ENCODE data around the gene B4GALNT2. TPM values are rescaled to one million over a fixed set of nuclear protein-coding genes. Genes with fewer than 3 reads are reported as not detected.
"Not testable (repeated sequence)": the region's sequence is repeated elsewhere in the genome, so short reads cannot be mapped to it uniquely, and the experiment has no call there.

The B4GALNT2 gene
- polyA plus RNA-seq, 2 of the 4 experiments (the other 2 are of a cell fraction), result 0.36 to 0.49 TPM

- TF ChIP-seq HES2 (IDR thresholded peaks at IDR 0.05), result no peak
- TF ChIP-seq EHMT2 (IDR thresholded peaks at IDR 0.05; ENCODE audit: low read depth), result no peak
- TF ChIP-seq, protein P1, sequence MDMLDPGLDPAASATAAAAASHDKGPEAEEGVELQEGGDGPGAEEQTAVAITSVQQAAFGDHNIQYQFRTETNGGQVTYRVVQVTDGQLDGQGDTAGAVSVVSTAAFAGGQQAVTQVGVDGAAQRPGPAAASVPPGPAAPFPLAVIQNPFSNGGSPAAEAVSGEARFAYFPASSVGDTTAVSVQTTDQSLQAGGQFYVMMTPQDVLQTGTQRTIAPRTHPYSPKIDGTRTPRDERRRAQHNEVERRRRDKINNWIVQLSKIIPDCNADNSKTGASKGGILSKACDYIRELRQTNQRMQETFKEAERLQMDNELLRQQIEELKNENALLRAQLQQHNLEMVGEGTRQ (IDR thresholded peaks at IDR 0.05), result no peak
- no peak for TF ChIP-seq MAZ (IDR thresholded peaks at IDR 0.05; ENCODE audit: borderline replicate concordance, low read depth, low read length)
- no peak for TF ChIP-seq ELK1 (IDR thresholded peaks at IDR 0.05; ENCODE audit: low read depth, low read length)
These were observed 50.8 kb downstream of the B4GALNT2 start (continued) for GRCh38 chr17:49183341-49183740.

GRCh38 chr17:49183801-49184200 lies 51.2 kb downstream of the B4GALNT2 start:
- H3K9me3 ChIP-seq, result peaks cover 13% of the 10 kb centered on the region
- no peak overlapping the region for H3K27ac ChIP-seq
- FAIRE-seq (no peak), DNase-seq (ENCODE audit: low read depth in 1 of 2, low spot score in 1 of 2) (no peak), ATAC-seq (no peak)
- H3K4me3 ChIP-seq, result no peak overlapping the region
- POLR2A ChIA-PET, result interaction anchor here (1.4 kb wide), 1 partner anchor 9 kb away, joined by 3 read pairs; no protein-coding TSS in a partner anchor
- H3K4me2 ChIP-seq, result no peak overlapping the region
- no peaks in the 10 kb centered on the region for H3K4me1 ChIP-seq
- CTCF ChIA-PET, result interaction anchor here (0.5 to 5.7 kb wide), 4 partner anchors 7 to 127 kb away, joined by 3 to 55 read pairs (median 5); no protein-coding TSS in a partner anchor
- WGBS (ENCODE audit: missing lambda C conversion rate), result 54% methylated on average over 7 of the region's 7 CpGs
- no peak for TF ChIP-seq RNF2 (IDR thresholded peaks at IDR 0.05; ENCODE audit: borderline replicate concordance, low read depth)
- no peak for TF ChIP-seq EHF (CRISPR knock-in tag; IDR thresholded peaks at IDR 0.05)
- TF ChIP-seq EP300 (IDR thresholded peaks at IDR 0.05), result no peak
- TF ChIP-seq, protein P2, sequence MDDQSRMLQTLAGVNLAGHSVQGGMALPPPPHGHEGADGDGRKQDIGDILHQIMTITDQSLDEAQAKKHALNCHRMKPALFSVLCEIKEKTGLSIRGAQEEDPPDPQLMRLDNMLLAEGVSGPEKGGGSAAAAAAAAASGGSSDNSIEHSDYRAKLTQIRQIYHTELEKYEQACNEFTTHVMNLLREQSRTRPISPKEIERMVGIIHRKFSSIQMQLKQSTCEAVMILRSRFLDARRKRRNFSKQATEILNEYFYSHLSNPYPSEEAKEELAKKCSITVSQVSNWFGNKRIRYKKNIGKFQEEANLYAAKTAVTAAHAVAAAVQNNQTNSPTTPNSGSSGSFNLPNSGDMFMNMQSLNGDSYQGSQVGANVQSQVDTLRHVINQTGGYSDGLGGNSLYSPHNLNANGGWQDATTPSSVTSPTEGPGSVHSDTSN (IDR thresholded peaks at IDR 0.05), result no peak
- no peak for TF ChIP-seq CTCF (IDR thresholded peaks at IDR 0.05)
- no peak for TF ChIP-seq ZC3H11A (IDR thresholded peaks at IDR 0.05)
- no peak for TF ChIP-seq KDM1A (IDR thresholded peaks at IDR 0.05; ENCODE audit: low read depth)
- TF ChIP-seq BHLHE40 (IDR thresholded peaks at IDR 0.05; ENCODE audit: low read depth, low read length), result no peak
- TF ChIP-seq ELK1 (IDR thresholded peaks at IDR 0.05; ENCODE audit: low read depth, low read length), result no peak
- no peak for TF ChIP-seq HEYL (CRISPR knock-in tag; IDR thresholded peaks at IDR 0.05)
- TF ChIP-seq CBX2 (IDR thresholded peaks at IDR 0.05; ENCODE audit: borderline replicate concordance, low read depth), result no peak
- no peak for TF ChIP-seq FOXS1 (CRISPR knock-in tag; IDR thresholded peaks at IDR 0.05)
- TF ChIP-seq ATOH8 (CRISPR knock-in tag; IDR thresholded peaks at IDR 0.05; ENCODE audit: low read depth), result no peak
- TF ChIP-seq GATA3 (IDR thresholded peaks at IDR 0.05; ENCODE audit: borderline replicate concordance), result no peak
- TF ChIP-seq MAX (IDR thresholded peaks at IDR 0.05), result no peak
- no peak for TF ChIP-seq NR3C1 (IDR thresholded peaks at IDR 0.05)
- TF ChIP-seq ESRRA (IDR thresholded peaks at IDR 0.05; ENCODE audit: borderline replicate concordance, low read length), result no peak
- TF ChIP-seq RFX5 (IDR thresholded peaks at IDR 0.05), result no peak
- TF ChIP-seq ZSCAN20 (CRISPR knock-in tag; IDR thresholded peaks at IDR 0.05), result no peak
- no peak for TF ChIP-seq RAD21 (conservative IDR thresholded peaks at IDR 0.05 in 1 of 2, IDR thresholded peaks at IDR 0.05 in 1 of 2)

GRCh38 chr17:49184522-49184921 lies 52.0 kb downstream of the B4GALNT2 start:
- peaks cover 13% of the 10 kb centered on the region for H3K9me3 ChIP-seq
- not testable (repeated sequence) for H3K4me2 ChIP-seq; FAIRE-seq; H3K4me3 ChIP-seq; DNase-seq (ENCODE audit: low read depth in 1 of 2, low spot score in 1 of 2); H3K4me1 ChIP-seq; ATAC-seq; H3K27ac ChIP-seq
- ChIA-PET CTCF (interaction anchor here (5.7 kb wide), 1 partner anchor 6 kb away, joined by 55 read pairs; no protein-coding TSS in a partner anchor), POLR2A (interaction anchor here (0.7 kb wide), 1 partner anchor 23 kb away, joined by 3 read pairs; no protein-coding TSS in a partner anchor)

Data from A549 (cell line).